Gastroesophageal sphincter (tissue), 4 donors: ENCODE measurements around the gene MOV10. TPM values are rescaled to one million over a fixed set of nuclear protein-coding genes. Genes with fewer than 3 reads are reported as not detected.

ENCODE experiments used
- ATAC-seq: fragments of 150-250 bp; one replicate; pipeline ENCODE4 v1.9.1; 2016; ENCODE audit warnings: mild to moderate bottlenecking, moderate library complexity
- H3K27ac ChIP-seq, 4 donors: fragments of 200-600 bp; sonication (generic) in 3 of 4; 1 replicate in 3 of 4; 2 replicates in 1 of 4; pipeline ENCODE4 v1.5.1; 2016 to 2019
- H3K27me3 ChIP-seq: fragments of 200-600 bp; sonication (generic); one replicate; pipeline ENCODE4 v1.5.1; 2019
- H3K36me3 ChIP-seq, 2 donors: fragments of 200-600 bp; sonication (generic); one replicate each; pipeline ENCODE4 v1.5.1; 2019; ENCODE audit warnings: control low read depth in 1 of 2
- H3K4me1 ChIP-seq, 3 donors: fragments of 200-600 bp; sonication (generic); 1 replicate in 2 of 3; 2 replicates in 1 of 3; pipeline ENCODE4 v1.5.1; 2016 to 2019; ENCODE audit warnings: control low read depth in 2 of 3
- H3K4me3 ChIP-seq, 2 donors: fragments of 200-600 bp; sonication (generic); one replicate each; pipeline ENCODE4 v1.5.1; 2019; ENCODE audit warnings: mild to moderate bottlenecking in 1 of 2, moderate library complexity in 1 of 2
- H3K9me3 ChIP-seq, 3 donors: fragments of 200-600 bp; sonication (generic); one replicate each; pipeline ENCODE4 v1.5.1; 2017 to 2019; ENCODE audit warnings: control low read depth in 2 of 3
- EP300 ChIP-seq: sonication (generic); formaldehyde crosslinking; IDR thresholded peaks from one replicate; pipeline ENCODE4 v1.6.1; 2017; ENCODE audit warnings: antibody characterized with exemption, mild to moderate bottlenecking
- POLR2A ChIP-seq, 2 donors: fragments of 450-650 bp; IDR thresholded peaks; one replicate each; pipeline ENCODE4 v1.6.1; 2017; ENCODE audit warnings: antibody characterized with exemption in 2 of 2, mild to moderate bottlenecking in 2 of 2, moderate library complexity in 1 of 2
- POLR2AphosphoS5 ChIP-seq: sonication (generic); formaldehyde crosslinking; IDR thresholded peaks from one replicate; pipeline ENCODE4 v1.6.1; 2017; ENCODE audit warnings: antibody characterized with exemption
- WGBS, 2 donors: methylation state at CpG; one replicate each; pipeline ENCODE4 v1.1.5; 2018; ENCODE audit warnings: low coverage in 1 of 2; 5-methylcytosine and 5-hydroxymethylcytosine counted together
- total RNA-seq, 4 donors: library from RNA; depleted of rRNA; stranded (reverse); fragments of >200 nt; gene quantifications; one replicate each; pipeline ENCODE4 v1.1.0, GENCODE V29; 2016
- TF ChIP-seq, protein P1 (sequence below), 4 experiments: fragments of 200-600 bp in 2 of 4; fragments of 450-650 bp in 2 of 4; sonication (generic) in 1 of 4; IDR thresholded peaks; one replicate each; pipeline ENCODE4 v1.5.1; 2017 to 2019; ENCODE audit warnings: antibody characterized with exemption in 4 of 4, mild to moderate bottlenecking in 2 of 4, moderate library complexity in 2 of 4

The MOV10 gene
- total RNA-seq, 4 donors from 2014 or later = 13.4 to 25.3 (median 18.8) TPM

- H3K36me3 ChIP-seq = no peaks in the 10 kb centered on the region
- no peak for ATAC-seq
- no peak overlapping the region for H3K27ac ChIP-seq
- 95 to 100% methylated on average over 2 to 4 of the region's 4 CpGs for WGBS, 2 donors
- no peaks in the 10 kb centered on the region for H3K27me3 ChIP-seq
- peaks cover 3 to 38% (median 9%) of the 10 kb centered on the region in 3 donors for H3K4me1 ChIP-seq
- no peaks in the 10 kb centered on the region for H3K9me3 ChIP-seq
- no peak overlapping the region for H3K4me3 ChIP-seq
- TF ChIP-seq, protein P1, sequence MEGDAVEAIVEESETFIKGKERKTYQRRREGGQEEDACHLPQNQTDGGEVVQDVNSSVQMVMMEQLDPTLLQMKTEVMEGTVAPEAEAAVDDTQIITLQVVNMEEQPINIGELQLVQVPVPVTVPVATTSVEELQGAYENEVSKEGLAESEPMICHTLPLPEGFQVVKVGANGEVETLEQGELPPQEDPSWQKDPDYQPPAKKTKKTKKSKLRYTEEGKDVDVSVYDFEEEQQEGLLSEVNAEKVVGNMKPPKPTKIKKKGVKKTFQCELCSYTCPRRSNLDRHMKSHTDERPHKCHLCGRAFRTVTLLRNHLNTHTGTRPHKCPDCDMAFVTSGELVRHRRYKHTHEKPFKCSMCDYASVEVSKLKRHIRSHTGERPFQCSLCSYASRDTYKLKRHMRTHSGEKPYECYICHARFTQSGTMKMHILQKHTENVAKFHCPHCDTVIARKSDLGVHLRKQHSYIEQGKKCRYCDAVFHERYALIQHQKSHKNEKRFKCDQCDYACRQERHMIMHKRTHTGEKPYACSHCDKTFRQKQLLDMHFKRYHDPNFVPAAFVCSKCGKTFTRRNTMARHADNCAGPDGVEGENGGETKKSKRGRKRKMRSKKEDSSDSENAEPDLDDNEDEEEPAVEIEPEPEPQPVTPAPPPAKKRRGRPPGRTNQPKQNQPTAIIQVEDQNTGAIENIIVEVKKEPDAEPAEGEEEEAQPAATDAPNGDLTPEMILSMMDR (IDR thresholded peaks at IDR 0.05) = no peak
- TF ChIP-seq POLR2A (IDR thresholded peaks at IDR 0.05) (no peak), EP300 (no peak), POLR2AphosphoS5 (no peak)
Measured at GRCh38 chr1:112677501-112677900, 3.0 kb downstream of the MOV10 start.

- Histone ChIP-seq H3K27ac (no peak overlapping the region), H3K36me3 (no peaks in the 10 kb centered on the region), H3K9me3 (no peaks in the 10 kb centered on the region), H3K4me3 (no peak overlapping the region), H3K4me1 (peaks cover 3 to 30% (median 4%) of the 10 kb centered on the region in 3 donors), H3K27me3 (no peaks in the 10 kb centered on the region)
- TF ChIP-seq, protein P1 (IDR thresholded peaks at IDR 0.05) = no peak
- TF ChIP-seq EP300 = no peak
- no peak for TF ChIP-seq POLR2AphosphoS5
- TF ChIP-seq POLR2A (IDR thresholded peaks at IDR 0.05) = no peak
- 85 to 92% methylated on average over 2 to 3 of the region's 3 CpGs for WGBS, 2 donors
- ATAC-seq = no peak
Measured at GRCh38 chr1:112678605-112679004, 4.1 kb downstream of the MOV10 start.

DNA sequence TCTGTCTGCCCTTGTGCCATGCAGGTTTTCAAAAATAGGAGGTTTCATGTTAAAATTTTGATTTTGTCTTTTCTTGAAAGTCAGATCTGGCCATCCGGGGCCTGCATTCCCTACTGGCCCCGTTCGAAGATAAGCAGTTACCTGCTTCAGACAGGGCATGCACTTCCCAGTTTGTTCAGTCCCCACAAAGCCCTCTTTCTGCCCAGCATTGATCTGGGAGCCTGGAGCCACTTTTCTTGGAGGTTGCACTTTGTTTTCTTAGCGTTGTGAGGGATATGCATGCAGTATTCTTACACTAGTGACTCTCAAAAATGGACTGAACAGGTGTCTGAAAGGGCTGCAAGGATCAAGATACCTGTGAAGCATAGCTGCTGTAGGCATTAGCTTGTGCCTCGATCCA, 11.5 kb downstream of the MOV10 start:
- no peak for ATAC-seq
- no peak overlapping the region for H3K27ac ChIP-seq
- TF ChIP-seq, protein P1 (IDR thresholded peaks at IDR 0.05) = no peak
- no peak for TF ChIP-seq POLR2AphosphoS5
- no peak for TF ChIP-seq EP300
- TF ChIP-seq POLR2A (IDR thresholded peaks at IDR 0.05) = no peak
- WGBS, 2 donors = 82 to 91% methylated on average over 5 of the region's 5 CpGs
- H3K4me1 ChIP-seq = peaks cover 0 to 22% (median 4%) of the 10 kb centered on the region in 3 donors
- H3K4me3 ChIP-seq = no peak overlapping the region
- no peaks in the 10 kb centered on the region for H3K27me3 ChIP-seq
- H3K9me3 ChIP-seq = no peaks in the 10 kb centered on the region
- peaks cover 0 to 33% of the 10 kb centered on the region in 2 donors for H3K36me3 ChIP-seq

- Histone ChIP-seq H3K4me3 (no peak overlapping the region), H3K36me3 (peaks cover 0 to 38% of the 10 kb centered on the region in 2 donors), H3K27ac (no peak overlapping the region), H3K9me3 (no peaks in the 10 kb centered on the region), H3K27me3 (no peaks in the 10 kb centered on the region), H3K4me1 (peaks cover 0 to 22% (median 4%) of the 10 kb centered on the region in 3 donors)
- TF ChIP-seq POLR2AphosphoS5 (no peak), POLR2A (IDR thresholded peaks at IDR 0.05) (no peak), EP300 (no peak)
- TF ChIP-seq, protein P1 (IDR thresholded peaks at IDR 0.05) = no peak
- ATAC-seq = no peak
- 55 to 72% methylated on average over 2 to 3 of the region's 3 CpGs for WGBS, 2 donors
Measured at GRCh38 chr1:112686417-112686816, 12.0 kb downstream of the MOV10 start.

DNA sequence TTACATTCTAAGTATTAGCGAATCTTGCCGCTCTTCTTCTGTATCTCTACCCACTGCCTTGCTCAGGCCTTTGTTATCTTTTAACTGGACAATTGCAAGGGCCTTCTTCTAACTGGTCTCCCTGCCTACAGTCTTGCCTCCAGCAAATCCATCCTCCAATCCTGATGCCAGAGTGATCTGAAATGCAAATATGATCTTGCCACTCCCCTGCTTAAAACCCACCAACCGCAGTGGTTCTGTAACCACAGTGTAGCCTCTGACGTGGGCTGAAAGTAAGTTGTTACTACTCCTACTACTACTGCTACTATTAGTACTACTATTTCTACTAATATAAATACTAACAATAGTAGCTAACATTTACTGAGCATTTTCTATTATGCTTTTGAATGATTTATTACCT, 12.4 kb downstream of the MOV10 start:
- no peak overlapping the region for H3K27ac ChIP-seq
- H3K4me3 ChIP-seq = no peak overlapping the region
- H3K4me1 ChIP-seq = peaks cover 0 to 22% (median 4%) of the 10 kb centered on the region in 3 donors
- 80 to 89% methylated on average over 1 to 4 of the region's 4 CpGs for WGBS, 2 donors
- ATAC-seq = no peak
- no peaks in the 10 kb centered on the region for H3K9me3 ChIP-seq
- TF ChIP-seq POLR2A (IDR thresholded peaks at IDR 0.05) (no peak), EP300 (no peak), POLR2AphosphoS5 (no peak)
- TF ChIP-seq, protein P1 (IDR thresholded peaks at IDR 0.05) = no peak
- H3K36me3 ChIP-seq = peaks cover 0 to 43% of the 10 kb centered on the region in 2 donors
- H3K27me3 ChIP-seq = no peaks in the 10 kb centered on the region
